GM12892 (cell line): ENCODE results near the gene PDE6A.

Source experiments
- POLR2A ChIP-seq: IDR thresholded peaks from 2 replicates; pipeline ENCODE4 v1.6.1; 2011; ENCODE audit warnings: low read depth, low read length, control low read depth
- POLR2AphosphoS5 ChIP-seq: IDR thresholded peaks from 2 replicates; pipeline ENCODE4 v1.6.1; 2011; ENCODE audit warnings: low read depth, low read length, control low read depth

GRCh38 chr5:149824120-149824519 lies 120.5 kb downstream of the PDE6A start:
- TF ChIP-seq POLR2AphosphoS5 = no peak
- TF ChIP-seq POLR2A = no peak
